CD4-positive, alpha-beta T cell treated with Interleukin-10 for 1 hour (primary cell): Measurements from ENCODE around the gene GPR155.
"Not testable (repeated sequence)": the region's sequence is repeated elsewhere in the genome, so short reads cannot be mapped to it uniquely, and the experiment has no call there.

ENCODE experiments used
- DNase-seq: peaks from one replicate; pipeline ENCODE4 v3.0.0-alpha.2; 2020

GPR155 gene

GRCh38 chr2:174491947-174492346 lies 5.1 kb upstream of the GPR155 start:
- DNase-seq, result no peak

DNA sequence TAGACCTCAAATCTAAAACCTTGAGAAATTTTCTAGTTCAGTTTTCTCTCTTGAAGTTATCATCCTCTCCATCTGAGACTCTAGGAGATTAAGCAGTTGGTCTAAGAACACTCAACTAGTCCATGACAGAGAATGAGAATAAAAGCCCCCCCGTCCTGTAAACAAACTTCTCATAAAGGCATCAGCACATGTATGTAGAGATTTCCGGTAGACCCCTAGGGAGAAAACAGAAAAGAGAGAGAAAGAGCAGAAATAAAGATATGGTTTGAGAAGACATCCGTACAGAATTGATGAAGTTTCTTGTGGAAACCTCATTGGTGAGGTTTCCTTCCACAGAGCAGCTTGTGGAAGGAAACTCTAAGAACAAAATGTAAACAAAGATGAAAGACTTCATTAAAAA lies 3.2 kb upstream of the GPR155 start:
- DNase-seq, result peak; percentile 35

GRCh38 chr2:174489520-174489919 lies 2.7 kb upstream of the GPR155 start:
- peak; percentile 63 for DNase-seq

DNA sequence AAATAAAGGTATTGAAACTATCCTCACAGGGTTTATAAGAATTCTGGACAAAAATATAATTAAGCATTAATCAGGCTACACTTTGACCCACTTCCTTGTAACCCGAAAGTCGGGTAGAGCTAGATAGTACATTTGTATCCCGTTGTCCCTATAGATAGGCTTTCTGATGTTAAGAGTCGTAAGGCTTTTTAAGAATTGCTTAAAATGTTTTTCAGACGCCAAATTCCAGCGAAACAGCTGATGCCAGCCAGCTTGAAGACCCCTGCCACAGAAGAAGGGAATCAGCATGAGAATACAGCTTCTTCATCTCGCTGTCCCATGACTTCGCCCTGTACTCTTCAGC lies 962 bp upstream of the GPR155 start:
- no peak for DNase-seq

DNA sequence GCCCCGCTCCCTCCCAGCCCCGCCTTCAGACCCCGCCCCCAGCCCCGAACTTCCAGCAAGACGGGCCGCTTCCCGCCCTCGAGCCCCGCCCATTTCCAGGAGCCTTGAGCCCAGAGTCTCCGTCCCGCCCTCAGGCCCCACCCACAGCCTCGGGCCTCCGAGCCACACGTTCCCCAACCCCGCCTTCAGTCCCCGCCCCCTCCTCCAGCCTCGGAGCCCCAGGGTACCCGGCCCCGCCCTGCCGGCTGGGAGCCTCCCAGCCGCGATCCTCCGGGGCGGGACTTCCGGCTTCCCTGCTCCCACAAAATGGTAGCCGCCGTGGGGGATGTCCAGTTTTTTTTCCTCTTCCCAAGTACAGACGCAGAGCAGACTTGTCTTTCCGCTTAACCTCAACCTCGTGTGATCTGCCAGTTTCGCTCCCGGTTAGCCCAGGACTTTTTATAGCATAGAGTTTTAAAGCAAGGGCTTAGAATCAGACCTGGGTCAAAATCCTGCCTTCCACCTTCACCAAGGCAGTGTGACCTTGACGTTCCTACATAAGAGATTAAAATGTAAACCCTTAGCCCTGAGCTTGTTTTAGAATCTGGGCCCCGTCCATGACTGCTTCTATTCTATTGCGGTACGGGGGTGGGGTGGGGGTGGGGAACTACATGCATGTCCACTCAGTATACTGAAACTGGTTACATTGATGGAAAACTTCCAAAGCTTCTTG lies 435 bp upstream of the GPR155 start:
- DNase-seq, result peak; percentile 98

DNA sequence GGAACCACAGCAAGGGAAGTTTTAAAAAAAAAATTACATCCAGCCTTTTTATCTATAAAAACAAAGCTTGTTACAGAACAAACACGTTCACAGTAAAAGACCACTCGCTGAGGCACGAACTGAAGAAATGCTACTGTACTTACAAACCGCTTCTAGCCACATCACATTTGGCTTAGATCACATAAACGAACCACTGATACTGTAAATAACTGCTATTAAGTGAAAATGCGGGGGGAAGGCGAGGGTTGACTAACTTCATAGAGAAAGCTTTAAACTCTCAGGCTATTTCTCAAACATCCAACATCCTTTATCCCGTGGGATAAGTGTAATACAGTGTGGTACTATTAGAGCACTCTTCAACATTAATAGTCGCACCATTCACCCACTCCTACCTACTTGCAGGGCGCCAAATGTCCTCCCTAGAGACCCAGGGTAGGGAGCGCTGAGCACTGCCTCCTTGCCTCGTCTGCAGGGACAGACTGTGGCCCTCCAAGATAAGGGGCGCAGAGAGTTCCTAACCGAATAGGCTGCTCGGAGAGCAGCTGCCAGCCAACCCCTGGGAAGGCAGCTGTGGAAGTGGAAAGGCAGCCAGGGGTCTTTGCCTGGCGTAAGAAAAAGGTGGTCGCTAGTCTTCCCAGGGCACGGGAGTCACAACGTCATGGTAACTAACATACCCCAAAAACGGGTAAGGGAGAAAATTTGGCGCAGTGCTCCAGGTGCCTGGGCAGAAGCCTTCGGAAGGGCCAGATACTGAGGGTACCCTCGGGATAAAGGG lies 854 bp downstream of the GPR155 start:
- DNase-seq, result peak; percentile 36

- DNase-seq, result not testable (repeated sequence)
These were observed 1.8 kb downstream of the GPR155 start for GRCh38 chr2:174485045-174485444.

- DNase-seq, result no peak
These were observed 2.3 kb downstream of the GPR155 start for GRCh38 chr2:174484573-174484972.

GRCh38 chr2:174482854-174483253 lies 4.0 kb downstream of the GPR155 start:
- DNase-seq, result no peak

GRCh38 chr2:174477759-174478158 lies 9.1 kb downstream of the GPR155 start:
- no peak for DNase-seq

DNA sequence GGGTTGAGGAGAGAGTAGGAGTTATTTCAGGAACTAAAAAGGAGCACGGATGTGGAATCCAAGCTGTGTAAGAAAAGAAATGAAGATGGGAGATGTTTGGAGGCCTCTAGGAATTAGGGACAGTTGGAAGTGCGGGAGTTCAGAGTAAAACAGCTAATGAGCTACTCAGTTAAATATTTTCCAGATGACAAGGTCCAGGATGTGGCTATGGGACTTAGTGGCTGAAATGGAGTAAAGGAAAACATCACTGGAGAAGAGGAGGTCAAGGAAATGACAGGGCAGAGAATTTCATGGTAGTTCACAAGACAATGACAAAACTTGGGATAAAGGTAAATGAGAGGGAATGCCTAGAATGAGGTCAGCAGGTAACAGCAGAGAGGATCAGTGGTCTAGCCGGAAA lies 13.0 kb downstream of the GPR155 start:
- no peak for DNase-seq

DNA sequence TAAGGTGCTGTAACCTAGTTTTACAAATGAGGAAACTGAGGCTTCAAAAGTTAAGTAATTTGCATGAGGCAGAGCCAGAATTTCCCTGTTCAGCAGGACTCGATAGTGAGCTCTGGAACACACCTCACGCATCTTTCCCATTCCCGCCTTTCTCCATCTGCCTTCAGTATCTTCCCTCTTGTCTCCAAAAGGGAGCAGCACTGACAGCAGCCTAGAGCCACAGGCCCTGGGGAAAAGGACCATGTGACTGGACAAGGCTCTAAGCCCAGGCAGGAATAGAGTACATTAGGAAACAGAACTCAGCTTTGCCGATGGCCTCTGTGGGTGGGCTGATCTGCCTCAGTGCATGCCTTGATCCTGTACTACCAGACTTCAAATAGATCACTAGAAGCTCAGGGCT lies 21.5 kb downstream of the GPR155 start:
- DNase-seq, result no peak

- DNase-seq, result no peak
These were observed 25.6 kb downstream of the GPR155 start for GRCh38 chr2:174461221-174461620.

DNA sequence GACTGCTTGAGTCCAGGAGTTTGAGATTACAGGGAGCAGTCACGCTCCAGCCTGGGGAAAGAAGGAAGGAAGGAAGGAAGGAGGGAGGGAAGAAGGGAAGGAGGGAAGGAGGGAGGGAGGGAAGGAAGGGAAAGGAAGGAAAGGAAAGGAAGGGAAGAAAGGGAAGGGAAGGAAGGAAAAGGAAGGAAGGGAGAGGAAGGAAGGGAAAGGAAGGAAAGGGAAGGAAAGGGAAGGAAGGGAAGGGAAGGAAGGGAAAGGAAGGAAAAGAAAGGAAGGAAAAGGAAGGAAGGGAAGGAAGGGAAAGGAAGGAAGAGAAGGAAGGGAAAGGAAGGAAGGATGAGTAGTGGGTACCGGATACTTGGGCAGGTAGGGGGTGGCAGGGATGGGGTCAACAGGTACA lies 32.3 kb downstream of the GPR155 start:
- no peak for DNase-seq

DNA sequence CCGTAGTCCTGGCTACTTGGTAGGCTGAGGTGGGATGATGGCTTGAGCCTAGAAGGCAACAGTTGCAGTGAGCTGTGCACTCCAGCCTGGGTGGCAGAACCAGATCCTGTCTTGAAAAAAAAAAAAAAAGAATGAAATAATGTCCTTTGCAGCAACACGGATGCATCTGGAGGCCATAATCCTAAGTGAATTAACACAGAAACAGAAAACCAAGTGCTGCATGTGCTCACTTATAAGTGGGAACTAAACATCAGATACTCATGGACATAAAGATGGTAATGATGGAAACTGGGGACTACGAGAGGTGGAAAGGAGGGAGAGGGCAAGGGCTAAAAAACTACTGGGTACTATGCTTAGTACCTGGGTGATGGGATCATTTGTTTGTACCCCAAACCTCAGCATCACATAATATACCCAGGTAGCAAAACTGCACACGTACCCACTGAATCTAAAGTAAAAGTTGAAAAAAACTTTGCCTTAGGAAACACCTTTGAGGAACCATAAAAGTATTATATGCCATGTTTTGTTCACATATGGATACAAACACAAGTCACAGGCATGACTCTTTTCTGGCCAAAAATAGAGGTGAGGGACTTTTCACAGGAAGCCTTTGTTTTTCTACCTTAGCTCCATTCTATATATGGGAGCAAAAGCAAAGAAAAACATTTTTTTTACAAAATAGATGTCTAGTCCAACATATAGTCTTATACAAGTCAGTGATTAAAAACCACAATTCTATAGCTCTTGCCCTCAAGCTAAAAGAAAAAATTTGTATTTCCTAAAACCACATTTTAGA lies 36.6 kb downstream of the GPR155 start:
- DNase-seq, result peak; percentile 11

- no peak for DNase-seq
These were observed 37.8 kb downstream of the GPR155 start for GRCh38 chr2:174449033-174449432.

GRCh38 chr2:174446531-174446930 lies 40.3 kb downstream of the GPR155 start:
- no peak for DNase-seq

- no peak for DNase-seq
These were observed 41.6 kb downstream of the GPR155 start for GRCh38 chr2:174445248-174445647.

DNA sequence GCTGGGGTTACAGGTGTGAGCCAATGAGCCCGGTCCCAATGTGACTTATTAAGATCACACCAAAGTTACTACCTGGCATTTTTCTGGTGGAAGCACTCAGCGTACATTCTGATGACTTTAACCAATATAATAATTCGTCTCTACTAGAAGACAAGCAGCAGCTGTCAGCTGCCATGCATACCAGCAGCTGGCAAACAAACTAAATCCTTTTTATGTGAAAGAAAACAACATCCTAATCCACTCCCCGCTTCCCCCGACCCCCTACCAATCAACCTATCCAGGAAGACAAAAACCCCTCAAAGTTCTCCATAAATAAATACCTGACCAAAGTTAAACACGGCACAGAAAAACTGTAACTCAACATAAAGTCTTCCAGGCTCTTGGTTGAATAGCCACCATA lies 42.1 kb downstream of the GPR155 start:
- no peak for DNase-seq

DNA sequence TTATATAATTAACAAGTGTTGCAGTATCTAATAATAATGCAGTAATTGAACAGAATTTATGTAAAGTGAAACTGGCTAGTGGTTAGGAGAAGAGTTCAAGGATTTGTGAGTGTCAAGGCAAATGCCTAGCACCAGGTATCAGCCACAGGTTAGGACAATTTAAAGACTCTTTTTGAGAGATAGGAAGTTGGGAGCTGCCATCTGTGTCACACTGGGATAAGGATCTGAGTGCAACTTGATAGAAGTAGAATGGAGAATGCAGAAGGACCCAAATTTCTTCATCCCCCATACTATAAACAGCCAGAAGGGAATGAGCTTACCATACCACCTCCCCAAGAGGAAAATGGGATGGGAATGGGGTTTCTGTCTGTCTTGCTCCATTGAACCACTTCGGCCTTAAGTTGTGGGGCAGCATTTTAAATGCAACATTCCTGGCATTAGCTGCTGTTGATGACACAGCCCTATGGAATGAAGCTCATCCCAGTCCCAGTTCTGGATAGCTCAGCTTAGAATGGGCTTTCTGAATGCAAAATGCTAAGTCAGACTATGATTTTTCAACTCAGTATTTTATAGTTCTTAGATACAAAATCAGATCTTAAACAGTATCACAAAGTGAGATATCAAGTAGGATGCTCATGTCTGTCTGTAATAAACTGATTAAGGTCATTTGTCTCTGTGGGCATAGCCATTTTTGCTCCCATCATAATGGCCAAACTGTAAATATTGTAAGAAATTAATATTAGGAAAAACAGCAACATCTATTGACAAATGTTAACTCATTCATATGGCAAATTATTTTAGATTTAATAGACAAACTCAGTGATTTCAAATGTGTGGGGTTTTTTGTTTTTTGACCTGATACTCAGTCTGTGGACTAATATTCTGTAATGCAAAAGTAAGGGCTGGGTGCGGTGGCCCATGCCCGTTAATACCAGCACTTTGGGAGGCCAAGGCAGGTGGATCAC lies 44.0 kb downstream of the GPR155 start:
- no peak for DNase-seq

DNA sequence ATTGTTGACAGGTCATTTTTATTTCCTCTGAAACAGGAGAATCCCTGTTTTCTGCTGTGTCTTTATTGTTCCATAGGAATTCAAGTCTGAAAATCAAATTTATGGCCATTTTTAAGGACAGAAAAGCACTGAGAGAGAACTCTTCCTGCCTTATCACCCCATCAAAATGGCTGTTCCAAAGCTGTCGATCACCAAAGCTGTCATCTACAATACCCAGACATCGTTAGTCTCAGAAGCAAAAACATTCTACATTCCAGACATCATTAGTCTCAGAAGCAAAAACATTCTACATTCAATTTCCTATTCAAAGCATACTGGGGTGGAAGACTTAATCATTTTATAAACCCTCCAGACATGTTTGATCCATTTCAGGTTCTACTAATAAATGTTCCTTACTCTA lies 46.9 kb downstream of the GPR155 start:
- no peak for DNase-seq

GRCh38 chr2:174439323-174439722 lies 47.5 kb downstream of the GPR155 start:
- no peak for DNase-seq
